Smooth muscle cell (in vitro differentiated cells): Measurements from ENCODE around the gene ITPRIP. TPM values are rescaled to one million over a fixed set of nuclear protein-coding genes. Genes with fewer than 3 reads are reported as not detected.

ENCODE experiments used
- DNase-seq: peaks from one replicate; lab custom pipeline; 2025; ENCODE audit not compliant: unreplicated experiment; lab: John Stamatoyannopoulos, UW
- H2AFZ ChIP-seq: fragments of 200-600 bp; sonication (generic); 2 replicates; pipeline ENCODE4 v1.6.0; 2016; ENCODE audit warnings: antibody characterized with exemption, low read depth, mild to moderate bottlenecking
- H3F3A ChIP-seq: fragments of 200-600 bp; sonication (generic); 2 replicates; pipeline ENCODE4 v1.6.0; 2017; ENCODE audit warnings: antibody characterized with exemption, low read depth
- H3K27ac ChIP-seq: fragments of 200-600 bp; sonication (generic); 2 replicates; pipeline ENCODE4 v1.5.1; 2016; ENCODE audit warnings: low read depth, mild to moderate bottlenecking
- H3K27me3 ChIP-seq: fragments of 200-600 bp; sonication (generic); 2 replicates; pipeline ENCODE4 v1.6.1; 2016; ENCODE audit warnings: low read depth, mild to moderate bottlenecking
- H3K36me3 ChIP-seq: fragments of 200-600 bp; sonication (generic); 2 replicates; pipeline ENCODE4 v1.5.1; 2016; ENCODE audit warnings: low read depth
- H3K4me1 ChIP-seq: fragments of 200-600 bp; sonication (generic); 2 replicates; pipeline ENCODE4 v1.5.1; 2016; ENCODE audit warnings: low read depth
- H3K4me2 ChIP-seq: fragments of 200-600 bp; sonication (generic); 2 replicates; pipeline ENCODE4 v1.6.0; 2016; ENCODE audit warnings: mild to moderate bottlenecking
- H3K4me3 ChIP-seq: fragments of 200-600 bp; sonication (generic); 2 replicates; pipeline ENCODE4 v1.5.1; 2016; ENCODE audit warnings: mild to moderate bottlenecking
- H3K79me2 ChIP-seq: fragments of 200-600 bp; sonication (generic); 2 replicates; pipeline ENCODE4 v1.6.0; 2016; ENCODE audit warnings: low read depth, mild to moderate bottlenecking
- H3K9ac ChIP-seq: fragments of 200-600 bp; sonication (generic); 2 replicates; pipeline ENCODE4 v1.6.0; 2016; ENCODE audit warnings: low read depth
- H3K9me3 ChIP-seq: fragments of 200-600 bp; sonication (generic); replicated peaks from 2 replicates; pipeline ENCODE4 v1.5.1; 2016; ENCODE audit warnings: low read depth
- H4K20me1 ChIP-seq: fragments of 200-600 bp; sonication (generic); 2 replicates; pipeline ENCODE4 v1.6.0; 2016; ENCODE audit warnings: low read depth
- WGBS: methylation state at CpG from one replicate; pipeline ENCODE4 v1.1.7; 2016; ENCODE audit warnings: low lambda C conversion rate; 5-methylcytosine and 5-hydroxymethylcytosine counted together
- polyA plus RNA-seq: library from polyadenylated mRNA; unstranded; fragments of >200 nt; fragmentation: Nextera tagmentation; extraction: Ambion mirVana; gene quantifications from 2 replicates; pipeline ENCODE4 v1.2.1, GENCODE V29; 2016
- total RNA-seq: library from RNA; depleted of rRNA; stranded (reverse); fragments of >200 nt; gene quantifications from 2 replicates; pipeline ENCODE4 v1.2.3, GENCODE V29; 2014
- TF ChIP-seq, protein P1 (sequence below): fragments of 200-600 bp; sonication (generic); IDR thresholded peaks from 2 replicates; pipeline ENCODE4 v1.5.1; 2017; ENCODE audit warnings: borderline replicate concordance, mild to moderate bottlenecking, antibody characterized with exemption; ENCODE audit not compliant: insufficient read depth, poor library complexity, severe bottlenecking

The ITPRIP gene
- total and polyA plus RNA-seq, 2 experiments from 2014 or later: 33.6 to 59.3 TPM

DNA sequence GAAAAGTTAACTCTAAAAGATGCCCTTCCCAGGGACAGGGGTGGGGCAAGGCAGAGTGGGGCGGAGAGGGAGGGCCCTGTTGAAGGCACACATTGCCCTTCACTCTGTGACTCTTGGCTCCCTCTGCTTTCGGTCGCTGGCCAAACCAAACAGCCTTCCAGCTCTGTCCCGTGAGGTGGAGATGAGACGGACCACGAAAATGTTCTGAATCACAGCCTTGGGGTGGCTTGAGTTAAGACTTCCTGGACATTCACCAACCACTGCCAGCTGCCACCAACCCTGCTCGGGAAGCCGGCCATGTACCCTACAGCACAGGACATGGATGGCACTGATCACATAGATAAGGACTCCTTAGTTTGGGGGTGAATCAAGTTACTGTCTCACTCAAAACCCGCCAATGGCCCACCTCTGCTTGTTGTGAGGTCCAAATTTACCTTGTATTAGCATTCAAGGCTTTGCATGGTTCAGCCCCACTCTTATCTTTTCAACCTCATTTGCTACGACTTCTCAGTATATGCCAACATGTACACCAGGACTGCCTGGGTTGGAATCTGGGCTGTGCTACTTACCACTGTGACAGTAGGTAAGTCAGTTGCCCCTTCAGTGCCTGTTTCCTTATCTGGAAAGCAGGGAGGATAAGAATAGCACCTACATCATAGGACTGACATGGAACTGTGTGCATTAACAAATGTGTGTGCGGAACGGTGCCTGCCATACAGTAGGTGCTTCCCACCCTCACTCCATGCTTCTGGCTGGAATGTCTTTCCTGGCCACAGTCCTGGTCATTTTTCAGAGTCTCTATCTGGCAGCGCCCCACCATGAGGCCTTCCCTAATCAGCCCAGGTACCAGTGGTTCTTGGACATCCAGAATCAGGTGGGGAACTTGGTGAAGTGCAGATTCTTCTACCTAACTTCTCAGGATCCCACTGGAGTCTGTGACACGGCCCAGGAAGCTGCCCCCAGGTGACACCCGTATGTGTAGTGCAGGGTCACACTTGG lies 28.0 kb downstream of the ITPRIP start:
- Histone ChIP-seq H3K4me2 (no peak overlapping the region), H3K27me3 (no peaks in the 10 kb centered on the region), H3K9me3 (no peaks in the 10 kb centered on the region), H3K27ac (peak overlapping the region; percentile 39), H3K79me2 (peaks cover 37% of the 10 kb centered on the region), H3K4me3 (no peak overlapping the region), H3F3A (no peaks in the 10 kb centered on the region), H2AFZ (no peak overlapping the region), H3K4me1 (no peaks in the 10 kb centered on the region), H3K36me3 (peaks cover 6% of the 10 kb centered on the region), H3K9ac (no peak overlapping the region), H4K20me1 (peaks cover 59% of the 10 kb centered on the region)
- 73% methylated on average over 15 of the region's 15 CpGs for WGBS
- TF ChIP-seq, protein P1, sequence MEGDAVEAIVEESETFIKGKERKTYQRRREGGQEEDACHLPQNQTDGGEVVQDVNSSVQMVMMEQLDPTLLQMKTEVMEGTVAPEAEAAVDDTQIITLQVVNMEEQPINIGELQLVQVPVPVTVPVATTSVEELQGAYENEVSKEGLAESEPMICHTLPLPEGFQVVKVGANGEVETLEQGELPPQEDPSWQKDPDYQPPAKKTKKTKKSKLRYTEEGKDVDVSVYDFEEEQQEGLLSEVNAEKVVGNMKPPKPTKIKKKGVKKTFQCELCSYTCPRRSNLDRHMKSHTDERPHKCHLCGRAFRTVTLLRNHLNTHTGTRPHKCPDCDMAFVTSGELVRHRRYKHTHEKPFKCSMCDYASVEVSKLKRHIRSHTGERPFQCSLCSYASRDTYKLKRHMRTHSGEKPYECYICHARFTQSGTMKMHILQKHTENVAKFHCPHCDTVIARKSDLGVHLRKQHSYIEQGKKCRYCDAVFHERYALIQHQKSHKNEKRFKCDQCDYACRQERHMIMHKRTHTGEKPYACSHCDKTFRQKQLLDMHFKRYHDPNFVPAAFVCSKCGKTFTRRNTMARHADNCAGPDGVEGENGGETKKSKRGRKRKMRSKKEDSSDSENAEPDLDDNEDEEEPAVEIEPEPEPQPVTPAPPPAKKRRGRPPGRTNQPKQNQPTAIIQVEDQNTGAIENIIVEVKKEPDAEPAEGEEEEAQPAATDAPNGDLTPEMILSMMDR: no peak
- no peak for DNase-seq

DNA sequence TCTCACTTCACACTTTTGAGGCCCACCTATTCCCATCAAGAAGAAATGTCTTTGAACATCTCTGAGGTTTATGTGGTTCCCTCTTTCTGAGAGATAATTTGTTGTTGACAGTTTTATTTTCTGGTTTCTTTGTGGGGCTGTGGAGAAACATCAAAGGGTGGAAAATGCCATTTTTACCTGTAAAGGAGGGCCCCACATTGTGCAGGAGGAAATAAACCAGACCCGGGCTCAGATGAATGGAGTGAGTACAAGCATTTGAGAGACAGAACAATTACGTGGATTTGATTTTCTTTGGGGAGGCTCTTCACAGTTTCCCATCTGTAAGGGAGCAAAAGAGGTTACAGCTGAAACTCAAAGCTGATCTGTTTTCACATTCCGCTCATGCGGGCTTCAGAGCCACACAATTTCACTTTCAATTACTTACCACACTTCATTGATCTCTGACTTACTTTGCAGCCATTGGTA lies 29.8 kb downstream of the ITPRIP start:
- WGBS: 73% methylated on average over 4 of the region's 4 CpGs
- H3K9me3 ChIP-seq: no peaks in the 10 kb centered on the region
- H3K27ac ChIP-seq: no peak overlapping the region
- no peak overlapping the region for H3K4me3 ChIP-seq
- no peaks in the 10 kb centered on the region for H3K36me3 ChIP-seq
- H3K79me2 ChIP-seq: peaks cover 21% of the 10 kb centered on the region
- H3K27me3 ChIP-seq: no peaks in the 10 kb centered on the region
- no peak for DNase-seq
- H3K9ac ChIP-seq: no peak overlapping the region
- TF ChIP-seq, protein P1: no peak
- H3K4me2 ChIP-seq: no peak overlapping the region
- H3K4me1 ChIP-seq: no peaks in the 10 kb centered on the region
- no peaks in the 10 kb centered on the region for H3F3A ChIP-seq
- peaks cover 41% of the 10 kb centered on the region for H4K20me1 ChIP-seq
- no peak overlapping the region for H2AFZ ChIP-seq

DNA sequence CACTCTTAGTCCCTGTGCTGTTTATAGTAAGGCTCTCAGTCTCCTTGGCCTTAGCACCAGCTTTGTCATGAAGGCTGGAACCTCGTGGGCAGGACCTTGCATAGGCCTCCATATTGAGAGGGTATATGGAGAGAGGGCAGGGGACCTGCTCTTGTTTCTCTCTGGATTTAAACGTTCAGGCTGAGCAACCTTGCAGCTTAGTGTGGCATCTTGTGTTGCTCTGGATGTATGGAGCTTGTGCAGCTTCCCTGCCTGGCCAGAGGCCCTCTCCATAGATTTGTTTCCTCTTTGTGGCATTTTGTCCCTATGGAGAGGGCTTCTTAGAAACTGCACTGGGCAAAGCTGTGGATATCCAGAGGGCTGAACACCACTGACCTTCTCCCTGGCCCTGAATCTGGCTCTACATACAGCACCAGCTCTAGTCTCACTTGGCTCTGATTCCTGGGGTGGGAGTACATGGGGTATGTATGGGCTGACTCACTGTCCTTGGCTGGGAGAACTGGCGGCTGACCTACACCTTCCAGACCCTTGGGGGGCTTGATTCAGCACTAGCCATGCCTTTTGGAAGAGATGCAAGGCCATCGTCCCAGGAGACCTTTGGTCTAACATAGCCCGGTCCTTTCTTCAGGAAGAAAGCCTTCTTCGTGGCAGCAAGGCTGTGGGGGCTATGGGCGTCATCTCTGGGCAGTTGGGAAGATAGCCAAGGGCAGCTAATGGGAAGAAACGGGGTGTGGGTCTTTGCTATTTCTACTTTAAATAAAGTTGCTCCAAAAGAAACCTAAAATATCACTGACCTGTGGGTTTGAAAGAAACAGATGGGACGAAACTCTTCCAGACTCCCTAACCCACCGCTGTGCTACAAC lies 30.5 kb downstream of the ITPRIP start:
- Histone ChIP-seq H3K4me2 (no peak overlapping the region), H3K27ac (no peak overlapping the region), H3K27me3 (no peaks in the 10 kb centered on the region), H3K4me1 (no peaks in the 10 kb centered on the region), H2AFZ (no peak overlapping the region), H3K9me3 (no peaks in the 10 kb centered on the region), H3F3A (no peaks in the 10 kb centered on the region), H3K4me3 (no peak overlapping the region), H3K79me2 (peaks cover 15% of the 10 kb centered on the region), H3K36me3 (no peaks in the 10 kb centered on the region), H3K9ac (no peak overlapping the region), H4K20me1 (peaks cover 34% of the 10 kb centered on the region)
- TF ChIP-seq, protein P1: no peak
- DNase-seq: no peak
- WGBS: 75% methylated on average over 10 of the region's 10 CpGs
